Activated T-helper 2 cell treated with anti-CD3 and anti-CD28 coated beads, Interferon-gamma antibody, Interleukin-2, Interleukin-4, amounts not matched to agents 10 μg/mL and 5 μg/mL and 100 μg/mL, durations not matched to agents 14 hours and 24 hours and 36 hours (primary cell): Measurements from ENCODE around the gene RREB1. TPM values are rescaled to one million over a fixed set of nuclear protein-coding genes. Genes with fewer than 3 reads are reported as not detected.

Experiments used
- DNase-seq: peaks from one replicate; pipeline ENCODE4 v3.0.0; 2021; ENCODE audit warnings: low spot score
- H3K27ac Mint-ChIP-seq: one replicate; pipeline ENCODE4 v1.8.0; 2021; ENCODE audit warnings: mixed read lengths
- H3K27me3 Mint-ChIP-seq: one replicate; pipeline ENCODE4 v1.8.0; 2021; ENCODE audit warnings: low read depth, mixed read lengths
- H3K36me3 Mint-ChIP-seq: one replicate; pipeline ENCODE4 v1.8.0; 2021; ENCODE audit warnings: low read depth, mixed read lengths
- H3K4me1 Mint-ChIP-seq: one replicate; pipeline ENCODE4 v1.8.0; 2021; ENCODE audit warnings: low read depth, mixed read lengths
- H3K4me3 Mint-ChIP-seq: one replicate; pipeline ENCODE4 v1.8.0; 2021; ENCODE audit warnings: low read depth, mild to moderate bottlenecking, moderate library complexity, mixed read lengths
- H3K9me3 Mint-ChIP-seq: one replicate; pipeline ENCODE4 v1.8.0; 2021; ENCODE audit warnings: mixed read lengths
- intact Hi-C: fragments of 100-400 bp; cut with micrococcal nuclease; formaldehyde crosslinking; loops from one replicate; pipeline ENCODE4 v1.15.1; 2023
- total RNA-seq: library from RNA; stranded (reverse); gene quantifications from 2 replicates; pipeline ENCODE4 v1.2.3, GENCODE V29; 2022

RREB1 gene
- total RNA-seq, 1 donor from 2014 or later: 23.1 TPM

DNA sequence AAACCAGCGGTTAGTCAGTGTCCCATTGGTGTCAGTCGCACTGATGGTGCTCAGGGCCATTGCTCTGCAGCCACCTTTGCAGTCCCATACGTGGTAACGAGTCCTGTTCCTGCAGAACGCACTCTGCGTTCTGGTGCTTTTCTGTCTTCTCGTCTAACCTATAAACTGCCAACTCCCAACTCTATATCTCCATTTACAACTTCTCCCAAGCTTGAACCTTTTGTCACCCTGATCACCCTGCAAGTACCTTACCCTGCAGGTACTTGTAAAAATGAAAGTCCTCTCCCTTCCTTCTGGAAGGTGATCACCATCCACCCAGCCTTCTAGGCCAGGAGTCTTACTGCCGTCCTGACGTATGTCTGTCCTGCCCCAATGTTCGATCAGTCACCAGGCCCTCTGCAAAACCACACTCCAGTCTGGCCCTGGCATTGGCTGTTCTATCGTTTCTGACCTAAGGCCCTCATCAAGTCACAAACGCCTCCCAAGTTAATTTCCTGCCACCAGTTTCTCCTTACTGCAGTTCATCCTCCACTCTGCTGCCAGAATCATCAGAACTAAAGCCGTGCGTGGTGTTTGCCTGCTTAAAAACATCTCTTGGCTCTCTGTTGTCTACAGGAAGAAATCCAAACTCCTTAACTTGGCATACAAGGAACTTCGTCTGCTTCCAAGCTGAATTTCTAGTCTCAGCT is 7.9 kb downstream of the RREB1 start:
- Mint-ChIP-seq H3K4me1 (peaks cover 55% of the 10 kb centered on the region), H3K4me3 (no peak overlapping the region), H3K9me3 (no peaks in the 10 kb centered on the region), H3K36me3 (peaks cover 29% of the 10 kb centered on the region), H3K27me3 (no peaks in the 10 kb centered on the region), H3K27ac (no peak overlapping the region)
- intact Hi-C loops: no loop called here
- no peak for DNase-seq

DNA sequence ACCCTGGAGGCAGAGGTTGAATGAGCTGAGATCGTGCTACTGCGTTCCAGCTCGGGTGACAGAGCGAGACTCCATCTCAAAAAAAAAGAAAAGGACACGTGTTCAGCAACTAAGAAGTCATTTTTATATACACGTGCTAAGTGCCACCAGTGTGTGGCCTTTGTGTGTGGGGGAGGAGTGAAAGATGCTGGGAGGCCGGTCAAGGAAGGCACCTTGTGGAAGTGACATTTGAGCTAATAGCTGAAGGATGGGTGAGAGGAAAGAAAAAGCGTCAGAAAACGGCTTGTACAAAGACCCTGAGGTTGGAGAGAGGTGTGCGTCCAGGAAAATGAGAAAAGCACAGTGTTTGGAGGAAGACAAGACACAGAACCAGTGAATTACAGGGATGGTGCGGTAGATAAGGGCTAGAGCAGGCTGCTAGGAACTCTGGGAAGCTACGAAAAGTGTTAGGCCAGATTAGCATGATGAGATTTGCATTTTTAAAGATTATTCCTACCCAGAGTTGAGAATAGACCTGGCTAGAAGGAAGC is 11.6 kb downstream of the RREB1 start:
- no peak overlapping the region for H3K4me3 Mint-ChIP-seq
- no peaks in the 10 kb centered on the region for H3K27me3 Mint-ChIP-seq
- H3K9me3 Mint-ChIP-seq: no peaks in the 10 kb centered on the region
- peaks cover 27% of the 10 kb centered on the region for H3K4me1 Mint-ChIP-seq
- peaks cover 40% of the 10 kb centered on the region for H3K36me3 Mint-ChIP-seq
- no peak overlapping the region for H3K27ac Mint-ChIP-seq
- no peak for DNase-seq
- intact Hi-C loops: no loop called here

DNA sequence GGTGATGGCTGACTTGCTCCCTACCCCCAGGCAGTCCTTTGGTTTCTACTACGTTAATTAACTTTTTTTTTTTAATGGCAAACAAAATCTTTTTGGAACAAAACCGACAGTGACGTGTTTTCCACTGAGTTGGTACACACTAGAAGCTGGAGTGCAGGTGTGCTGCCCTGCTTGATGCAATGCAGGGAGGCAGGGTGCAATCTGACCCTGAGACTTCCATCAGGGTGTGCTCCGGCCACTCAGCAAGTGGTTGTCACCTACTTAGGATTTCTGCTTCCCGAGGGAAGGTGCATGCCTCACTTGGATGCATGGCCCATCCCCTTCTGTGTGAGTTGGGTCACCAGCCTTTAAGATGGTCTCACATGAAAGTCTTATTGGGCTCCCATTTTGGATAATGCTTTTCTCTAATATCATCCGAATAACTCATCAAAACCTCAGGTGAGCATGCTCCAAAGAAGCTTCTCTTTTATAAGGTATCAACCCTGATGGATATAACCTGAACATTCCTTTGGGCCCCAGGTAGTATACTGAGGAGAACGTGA is 14.0 kb downstream of the RREB1 start:
- H3K4me1 Mint-ChIP-seq: peaks cover 25% of the 10 kb centered on the region
- H3K27ac Mint-ChIP-seq: no peak overlapping the region
- no peaks in the 10 kb centered on the region for H3K9me3 Mint-ChIP-seq
- H3K4me3 Mint-ChIP-seq: no peak overlapping the region
- H3K36me3 Mint-ChIP-seq: peaks cover 54% of the 10 kb centered on the region
- intact Hi-C loops: no loop called here
- DNase-seq: no peak
- no peaks in the 10 kb centered on the region for H3K27me3 Mint-ChIP-seq

DNA sequence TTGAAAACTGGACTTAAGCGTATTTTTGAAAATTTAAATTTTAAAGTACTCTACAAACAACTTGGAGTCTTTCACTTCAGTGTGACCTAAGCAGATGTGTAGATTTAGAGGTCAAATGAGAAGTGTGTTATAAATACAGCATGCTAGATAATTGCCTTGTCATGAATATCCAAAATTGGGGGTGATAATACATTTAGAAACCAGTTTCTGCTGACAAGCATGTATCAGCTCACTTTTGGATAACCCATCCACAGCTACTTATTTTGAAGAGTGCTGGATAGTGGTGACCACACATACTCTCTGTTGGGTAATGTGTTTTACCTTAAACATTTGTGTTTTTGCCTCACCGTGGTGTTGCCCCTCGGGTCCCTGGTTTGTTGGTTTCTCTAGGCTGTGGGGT is 14.9 kb downstream of the RREB1 start:
- Mint-ChIP-seq H3K36me3 (peaks cover 57% of the 10 kb centered on the region), H3K4me1 (peaks cover 31% of the 10 kb centered on the region), H3K9me3 (no peaks in the 10 kb centered on the region), H3K4me3 (no peak overlapping the region), H3K27me3 (no peaks in the 10 kb centered on the region), H3K27ac (no peak overlapping the region)
- intact Hi-C loops: no loop called here
- DNase-seq: no peak

DNA sequence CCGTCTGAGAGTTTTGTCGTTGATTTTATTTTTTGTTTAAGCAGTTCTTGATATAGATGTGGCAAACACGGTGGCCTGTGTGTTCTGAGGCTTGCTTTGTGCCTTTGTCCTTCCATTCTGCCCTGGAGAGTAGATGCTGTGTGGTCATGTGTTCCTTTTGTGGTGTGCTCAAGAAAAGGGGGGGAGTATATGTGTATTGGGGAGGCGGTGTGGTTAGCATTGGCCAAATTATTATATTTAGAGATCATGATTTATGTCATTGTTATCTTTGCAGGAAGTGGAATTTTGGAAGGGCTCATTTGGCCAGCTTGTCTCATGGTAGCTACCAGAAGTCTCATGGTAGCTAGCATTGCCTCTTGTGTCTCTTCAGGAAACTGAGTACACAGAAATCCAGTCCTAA is 16.4 kb downstream of the RREB1 start:
- no peak overlapping the region for H3K4me3 Mint-ChIP-seq
- no peaks in the 10 kb centered on the region for H3K27me3 Mint-ChIP-seq
- peak overlapping the region; percentile 2 for H3K27ac Mint-ChIP-seq
- H3K9me3 Mint-ChIP-seq: no peaks in the 10 kb centered on the region
- DNase-seq: no peak
- peaks cover 62% of the 10 kb centered on the region for H3K36me3 Mint-ChIP-seq
- intact Hi-C loops: no loop called here
- H3K4me1 Mint-ChIP-seq: peaks cover 44% of the 10 kb centered on the region

DNA sequence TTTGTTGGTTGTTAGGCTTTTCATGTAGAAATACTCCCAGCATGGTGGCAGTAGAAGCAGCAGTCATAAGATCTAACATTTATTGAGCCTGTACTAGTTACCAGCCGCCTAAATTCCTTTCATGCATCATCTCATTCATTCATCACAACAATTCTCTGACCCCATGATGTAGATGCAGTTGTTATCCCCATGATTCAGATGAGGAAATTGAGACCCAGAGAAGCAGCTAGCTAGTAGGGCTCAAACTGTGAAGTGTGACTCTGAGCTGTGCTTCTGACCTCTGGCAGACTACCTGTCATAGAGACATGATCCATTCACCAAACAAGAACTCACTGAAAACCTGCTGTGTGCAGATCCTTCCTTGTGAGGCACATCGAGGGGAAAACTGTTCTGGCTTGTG is 16.9 kb downstream of the RREB1 start:
- no peaks in the 10 kb centered on the region for H3K27me3 Mint-ChIP-seq
- peaks cover 60% of the 10 kb centered on the region for H3K36me3 Mint-ChIP-seq

DNA sequence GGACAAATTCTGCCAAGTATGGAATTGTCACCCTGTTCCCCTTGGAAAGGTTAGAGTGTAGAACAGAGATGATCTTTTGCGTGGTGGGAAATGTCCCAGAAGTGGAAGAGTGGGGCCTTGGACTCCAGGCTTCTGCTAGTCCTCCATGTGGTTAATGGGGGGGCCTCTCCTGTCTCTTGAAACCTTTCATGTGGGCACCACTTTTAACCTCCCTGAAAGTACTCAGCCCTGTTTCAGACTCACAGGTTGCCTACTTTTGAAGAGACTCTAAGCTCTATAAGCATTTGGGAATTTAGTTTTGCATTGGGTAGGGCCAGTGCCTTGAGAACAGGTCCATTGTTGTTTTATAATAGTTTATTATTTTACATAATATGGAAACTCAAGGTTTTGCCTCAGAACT is 17.5 kb downstream of the RREB1 start:
- no peak overlapping the region for H3K27ac Mint-ChIP-seq
- peaks cover 53% of the 10 kb centered on the region for H3K4me1 Mint-ChIP-seq
- H3K4me3 Mint-ChIP-seq: no peak overlapping the region
- H3K27me3 Mint-ChIP-seq: no peaks in the 10 kb centered on the region
- peaks cover 61% of the 10 kb centered on the region for H3K36me3 Mint-ChIP-seq
- H3K9me3 Mint-ChIP-seq: no peaks in the 10 kb centered on the region
- no peak for DNase-seq
- intact Hi-C loops: no loop called here

More for the DNA sequence above, 16.9 kb downstream of the RREB1 start:
- DNase-seq: no peak
- intact Hi-C loops: no loop called here
- no peaks in the 10 kb centered on the region for H3K9me3 Mint-ChIP-seq
- H3K27ac Mint-ChIP-seq: no peak overlapping the region
- H3K4me3 Mint-ChIP-seq: no peak overlapping the region
- H3K4me1 Mint-ChIP-seq: peaks cover 47% of the 10 kb centered on the region

DNA sequence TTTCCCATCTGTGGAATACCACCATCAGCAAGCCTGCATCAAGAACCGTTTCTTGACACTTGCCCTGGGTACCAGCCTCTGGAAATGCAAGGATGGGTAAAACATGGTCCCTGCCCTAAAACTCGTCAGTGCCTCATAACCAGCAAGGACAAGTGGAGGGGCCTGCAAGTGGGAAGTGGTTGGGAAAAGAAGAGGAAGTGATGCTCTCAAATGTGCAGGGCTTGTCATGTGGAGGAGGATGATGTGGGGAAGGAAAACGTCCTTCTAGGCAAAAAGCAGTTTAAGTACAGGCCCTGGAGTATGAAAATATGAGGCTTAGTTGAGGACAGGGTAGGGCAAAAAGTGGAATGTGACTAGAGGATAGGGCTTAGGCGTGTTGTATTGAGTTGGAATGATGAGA is 19.0 kb downstream of the RREB1 start:
- Mint-ChIP-seq H3K9me3 (no peaks in the 10 kb centered on the region), H3K27ac (no peak overlapping the region), H3K27me3 (no peaks in the 10 kb centered on the region), H3K4me3 (no peak overlapping the region), H3K4me1 (peaks cover 61% of the 10 kb centered on the region), H3K36me3 (peaks cover 60% of the 10 kb centered on the region)
- DNase-seq: no peak
- intact Hi-C loops: no loop called here

DNA sequence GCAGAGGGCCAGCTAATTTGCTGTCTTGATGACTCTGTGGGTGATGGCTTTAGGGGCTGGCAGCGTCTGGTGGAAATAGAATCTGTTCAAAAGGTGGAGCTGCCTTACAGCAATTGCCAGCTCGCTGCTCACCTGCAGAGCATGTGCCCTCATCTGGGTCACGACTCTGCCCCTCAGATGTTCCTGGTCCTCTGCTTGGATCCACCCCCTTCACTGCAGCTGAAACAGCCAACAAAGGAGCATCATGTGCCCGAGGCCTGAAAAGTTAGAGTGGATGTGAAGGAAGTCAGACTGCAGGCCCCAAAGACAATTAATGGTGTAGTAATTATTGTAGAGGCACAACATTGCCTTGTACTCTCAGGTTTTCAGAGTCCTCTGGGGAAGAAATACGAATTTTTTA is 19.9 kb downstream of the RREB1 start:
- no peak for DNase-seq
- Mint-ChIP-seq H3K4me3 (no peak overlapping the region), H3K27ac (peak overlapping the region; percentile 83), H3K9me3 (no peaks in the 10 kb centered on the region), H3K27me3 (no peaks in the 10 kb centered on the region), H3K36me3 (peaks cover 58% of the 10 kb centered on the region), H3K4me1 (peaks cover 66% of the 10 kb centered on the region)
- intact Hi-C loops: no loop called here

DNA sequence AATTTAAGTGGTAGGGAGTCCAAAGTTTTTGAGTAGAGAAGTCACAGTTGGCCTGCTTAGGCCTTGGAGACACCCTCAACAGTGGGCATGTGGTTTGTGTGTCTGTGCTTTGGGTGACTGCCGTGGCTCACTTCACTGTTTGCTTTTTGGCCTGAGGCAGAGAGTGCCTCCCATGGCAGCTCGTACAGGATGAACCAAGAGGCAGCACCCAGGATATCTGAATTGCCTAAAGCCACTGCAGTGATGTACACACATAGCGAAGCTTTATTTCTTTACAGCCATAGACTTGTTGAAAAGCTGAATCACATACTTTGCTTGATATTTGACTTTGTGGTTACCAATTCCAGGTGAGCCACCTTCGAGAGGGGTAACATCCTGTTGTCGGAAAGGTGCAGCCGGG is 21.6 kb downstream of the RREB1 start:
- H3K36me3 Mint-ChIP-seq: peaks cover 62% of the 10 kb centered on the region
- H3K9me3 Mint-ChIP-seq: no peaks in the 10 kb centered on the region
- peak overlapping the region; percentile 81 for H3K27ac Mint-ChIP-seq
- no peak overlapping the region for H3K4me3 Mint-ChIP-seq
- intact Hi-C loops: no loop called here
- no peaks in the 10 kb centered on the region for H3K27me3 Mint-ChIP-seq
- DNase-seq: no peak
- peaks cover 71% of the 10 kb centered on the region for H3K4me1 Mint-ChIP-seq

DNA sequence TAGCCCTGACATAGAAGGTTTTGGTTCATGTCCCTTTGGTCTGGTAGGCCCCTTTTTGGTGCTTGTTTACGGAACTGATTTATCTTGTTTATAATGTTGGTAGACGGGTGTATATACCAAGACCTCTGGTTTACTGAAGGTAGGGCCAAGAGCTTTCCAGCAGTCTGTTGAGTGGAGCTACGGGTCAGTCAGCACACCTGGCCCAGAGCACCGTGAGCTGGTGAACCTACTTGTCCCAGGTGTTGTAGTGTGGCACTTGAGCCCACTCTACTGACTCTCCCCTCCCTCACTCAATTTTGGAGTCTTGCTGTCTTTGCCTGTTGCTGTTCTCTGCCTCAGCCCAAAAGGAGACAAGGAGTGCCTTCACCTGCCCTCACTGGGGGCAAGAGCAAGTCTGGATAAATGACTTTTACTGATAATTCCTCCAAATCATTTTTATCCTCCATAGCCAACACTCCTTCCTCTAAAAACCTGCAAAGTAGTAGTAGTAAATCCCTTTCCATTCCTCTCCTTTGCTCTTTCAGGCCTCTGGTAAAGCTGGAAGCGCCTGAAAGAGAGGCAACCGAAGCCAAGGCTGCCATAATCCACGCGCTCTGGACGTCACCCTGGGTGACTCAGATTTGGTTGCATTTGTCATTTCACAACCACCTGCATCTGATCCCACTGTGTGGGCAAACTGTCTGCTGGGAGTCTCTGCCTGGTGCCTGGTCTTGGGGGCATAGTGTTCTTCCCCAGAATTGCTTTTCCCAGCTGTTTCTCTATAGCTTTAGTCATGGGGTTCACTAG is 22.2 kb downstream of the RREB1 start:
- Mint-ChIP-seq H3K4me3 (no peak overlapping the region), H3K4me1 (peaks cover 70% of the 10 kb centered on the region), H3K9me3 (no peaks in the 10 kb centered on the region), H3K27me3 (no peaks in the 10 kb centered on the region), H3K27ac (peak overlapping the region; percentile 81), H3K36me3 (peaks cover 56% of the 10 kb centered on the region)
- DNase-seq: no peak
- intact Hi-C loops: loop anchor here (10.0 kb wide), 1 partner anchor 335 kb away; no protein-coding TSS in a partner anchor

DNA sequence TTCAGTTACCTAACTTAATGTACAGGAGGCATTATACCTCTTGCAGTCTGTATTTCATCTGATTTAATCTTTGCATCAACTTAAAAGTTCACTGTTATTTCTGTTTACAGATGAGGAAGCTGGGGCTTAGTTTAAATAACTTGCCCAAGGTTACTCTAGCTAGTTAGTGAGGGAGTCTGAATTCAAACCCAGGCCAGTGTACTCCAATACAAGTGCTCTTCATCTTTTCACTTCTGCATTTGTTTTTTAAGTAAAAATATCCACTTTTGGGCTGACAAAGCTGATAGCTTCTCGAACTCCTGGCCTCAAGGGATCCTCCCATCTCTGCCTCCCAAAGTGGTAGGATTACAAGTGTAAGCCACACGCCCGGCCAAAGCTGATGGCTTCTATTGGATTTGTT is 23.6 kb downstream of the RREB1 start:
- DNase-seq: no peak
- peaks cover 74% of the 10 kb centered on the region for H3K4me1 Mint-ChIP-seq
- H3K27me3 Mint-ChIP-seq: no peaks in the 10 kb centered on the region
- H3K36me3 Mint-ChIP-seq: peaks cover 44% of the 10 kb centered on the region
- H3K9me3 Mint-ChIP-seq: no peaks in the 10 kb centered on the region
- no peak overlapping the region for H3K4me3 Mint-ChIP-seq
- no peak overlapping the region for H3K27ac Mint-ChIP-seq
- intact Hi-C loops: loop anchor here (10.0 kb wide), 1 partner anchor 337 kb away; no protein-coding TSS in a partner anchor
